Dendritic cell treated with granulocyte-macrophage colony-stimulating factor and Interleukin-4, amounts not matched to agents 40 ng/mL and 50 ng/mL, for 4 days (primary cell): ENCODE results near the gene NPAS2.

Experiments
- H3K27ac Mint-ChIP-seq: one replicate; pipeline ENCODE4 v1.8.0; 2022; ENCODE audit warnings: mild to moderate bottlenecking, mixed read lengths
- H3K27me3 Mint-ChIP-seq: one replicate; pipeline ENCODE4 v1.8.0; 2022; ENCODE audit warnings: mild to moderate bottlenecking, mixed read lengths
- H3K36me3 Mint-ChIP-seq: one replicate; pipeline ENCODE4 v1.8.0; 2022; ENCODE audit warnings: low read depth, mixed read lengths
- H3K4me1 Mint-ChIP-seq: one replicate; pipeline ENCODE4 v1.8.0; 2022; ENCODE audit warnings: low read depth, mixed read lengths
- H3K4me3 Mint-ChIP-seq: one replicate; pipeline ENCODE4 v1.8.0; 2022; ENCODE audit warnings: mild to moderate bottlenecking, moderate library complexity, mixed read lengths
- H3K9me3 Mint-ChIP-seq: one replicate; pipeline ENCODE4 v1.8.0; 2022; ENCODE audit warnings: mixed read lengths
- intact Hi-C: fragments of 100-400 bp; cut with micrococcal nuclease; formaldehyde crosslinking; loops from one replicate; pipeline ENCODE4 v1.15.0; 2022

NPAS2 gene

DNA sequence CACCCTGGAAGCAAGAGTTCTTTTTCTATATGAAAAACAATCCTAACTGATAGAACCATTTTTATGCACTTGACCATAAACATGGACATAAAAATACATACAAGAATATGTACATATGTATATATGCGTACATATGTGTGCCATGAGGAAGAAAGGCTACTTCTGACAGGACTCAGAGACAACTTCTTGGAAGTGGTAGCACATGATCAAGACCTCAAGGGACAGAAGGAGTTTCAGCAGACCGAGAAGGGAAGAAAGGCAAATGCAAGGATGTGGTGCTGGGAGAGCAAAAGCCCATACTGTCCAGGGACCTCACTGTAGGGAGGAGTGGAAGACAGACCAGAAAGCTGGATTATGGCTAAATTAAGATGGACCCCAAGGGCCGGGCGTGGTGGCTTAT, 11.4 kb upstream of the NPAS2 start:
- Mint-ChIP-seq H3K36me3 (no peaks in the 10 kb centered on the region), H3K4me1 (no peaks in the 10 kb centered on the region), H3K27ac (no peak overlapping the region), H3K27me3 (peaks cover 31% of the 10 kb centered on the region), H3K4me3 (no peak overlapping the region), H3K9me3 (no peaks in the 10 kb centered on the region)
- intact Hi-C loops, result no loop called here

DNA sequence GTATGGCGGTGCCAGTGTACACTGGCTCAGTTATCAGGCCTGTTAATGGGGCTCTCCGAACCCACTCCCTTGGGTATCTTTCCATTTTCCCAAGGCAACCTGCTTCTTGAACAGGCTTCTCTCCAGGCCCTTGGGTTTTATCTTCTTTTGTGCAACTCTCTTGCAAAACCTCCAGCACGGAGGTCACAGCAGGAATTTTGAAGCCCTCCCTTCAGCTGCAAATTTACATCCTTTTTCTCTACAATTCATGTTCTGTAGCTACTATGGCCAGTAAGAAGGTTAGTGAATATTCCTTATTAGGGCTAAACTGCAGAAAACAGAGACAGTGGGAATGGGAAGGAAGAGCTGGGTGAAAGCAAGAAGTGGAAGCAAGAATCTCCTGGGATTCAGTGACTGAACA, 10.4 kb upstream of the NPAS2 start:
- Mint-ChIP-seq H3K4me1 (no peaks in the 10 kb centered on the region), H3K9me3 (no peaks in the 10 kb centered on the region), H3K36me3 (no peaks in the 10 kb centered on the region), H3K27ac (no peak overlapping the region), H3K27me3 (peaks cover 36% of the 10 kb centered on the region), H3K4me3 (no peak overlapping the region)
- intact Hi-C loops, result no loop called here

DNA sequence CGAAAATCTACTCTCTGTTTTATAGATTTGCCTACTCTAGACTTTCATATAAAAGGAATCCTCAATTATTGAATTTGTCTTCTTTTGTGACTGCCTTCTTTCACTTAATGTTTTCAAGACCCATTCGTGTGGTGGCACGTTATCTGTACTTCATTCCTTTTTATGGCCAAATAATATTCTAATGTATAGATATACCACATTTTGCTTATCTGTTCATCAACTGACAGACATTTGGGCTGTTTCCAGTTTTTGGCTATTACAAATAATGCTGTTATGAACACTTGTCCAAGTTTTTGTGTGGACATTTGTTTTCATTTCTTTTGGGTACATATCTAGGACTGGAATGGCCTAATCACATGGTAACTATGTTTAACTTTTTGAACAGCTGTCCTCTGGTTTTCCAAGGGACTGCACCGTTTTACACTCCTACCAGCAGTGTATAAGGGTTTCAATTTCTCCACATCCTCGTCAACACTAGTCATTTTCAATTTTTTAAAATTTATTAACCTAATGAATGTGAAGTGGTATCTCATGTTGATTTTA, 9.3 kb upstream of the NPAS2 start:
- Mint-ChIP-seq H3K4me3 (no peak overlapping the region), H3K36me3 (no peaks in the 10 kb centered on the region), H3K4me1 (no peaks in the 10 kb centered on the region), H3K27ac (no peak overlapping the region), H3K27me3 (peaks cover 41% of the 10 kb centered on the region), H3K9me3 (no peaks in the 10 kb centered on the region)
- intact Hi-C loops, result no loop called here

DNA sequence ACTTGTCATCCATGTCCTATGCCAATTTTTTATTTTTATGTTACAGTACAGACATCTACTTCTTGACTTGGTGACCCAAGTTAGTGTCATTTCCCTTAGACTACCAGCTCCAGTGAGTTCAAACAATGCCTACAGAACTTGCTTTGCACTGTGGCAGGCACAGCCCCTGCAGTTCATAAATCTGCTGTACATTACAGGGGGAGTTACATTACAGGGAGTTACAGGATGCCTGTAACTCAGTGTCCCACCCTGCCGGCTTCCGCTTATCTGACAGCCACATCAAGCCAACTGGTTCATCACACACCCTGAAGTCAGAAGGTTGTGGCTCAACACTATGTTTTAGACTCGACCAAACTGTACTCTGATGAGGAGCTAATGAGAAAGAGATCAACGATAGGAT, 7.8 kb upstream of the NPAS2 start:
- intact Hi-C loops, result no loop called here
- no peaks in the 10 kb centered on the region for H3K36me3 Mint-ChIP-seq
- peaks cover 49% of the 10 kb centered on the region for H3K27me3 Mint-ChIP-seq
- no peaks in the 10 kb centered on the region for H3K9me3 Mint-ChIP-seq
- H3K4me3 Mint-ChIP-seq, result no peak overlapping the region
- no peak overlapping the region for H3K27ac Mint-ChIP-seq
- H3K4me1 Mint-ChIP-seq, result no peaks in the 10 kb centered on the region

DNA sequence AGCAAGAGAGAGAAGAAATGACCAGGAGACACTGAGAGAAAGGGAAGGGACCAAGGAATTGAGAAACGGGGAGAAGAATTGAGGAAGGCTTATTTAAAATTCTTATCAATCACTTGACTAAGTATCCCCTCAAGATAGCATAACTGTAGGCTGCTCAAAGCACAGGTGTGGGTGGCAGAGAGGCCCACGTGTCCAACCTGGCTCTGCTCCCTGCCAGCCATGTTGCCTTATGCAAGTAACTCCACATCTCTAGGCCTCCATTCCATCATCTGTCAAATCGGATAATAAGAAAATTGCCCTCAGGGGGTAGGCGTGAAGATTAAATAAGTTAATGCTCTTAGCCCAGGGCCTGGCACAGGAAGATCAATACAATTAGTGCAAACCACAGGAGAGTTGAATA, 7.4 kb upstream of the NPAS2 start:
- no peak overlapping the region for H3K4me3 Mint-ChIP-seq
- no peak overlapping the region for H3K27ac Mint-ChIP-seq
- H3K4me1 Mint-ChIP-seq, result no peaks in the 10 kb centered on the region
- no peaks in the 10 kb centered on the region for H3K36me3 Mint-ChIP-seq
- intact Hi-C loops, result no loop called here
- no peaks in the 10 kb centered on the region for H3K9me3 Mint-ChIP-seq
- H3K27me3 Mint-ChIP-seq, result peaks cover 51% of the 10 kb centered on the region

DNA sequence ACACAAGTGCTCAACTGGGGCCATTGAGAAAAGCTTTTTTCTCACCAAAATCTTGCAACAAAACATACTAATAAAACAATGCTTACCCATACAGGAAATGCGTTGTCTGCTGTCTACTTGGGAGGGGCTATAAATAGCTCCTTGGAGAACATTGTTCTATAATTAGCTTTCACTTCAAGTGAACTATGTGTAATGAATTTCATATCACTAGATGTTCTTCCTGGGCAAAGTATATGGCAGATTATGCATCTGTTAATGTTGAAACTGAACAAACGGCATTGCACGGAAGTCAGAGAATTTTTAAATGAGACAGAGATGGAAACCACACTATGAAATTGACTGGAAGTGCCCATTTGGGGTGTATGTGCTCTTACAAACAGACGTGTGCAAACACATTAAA, 6.4 kb upstream of the NPAS2 start:
- H3K36me3 Mint-ChIP-seq, result no peaks in the 10 kb centered on the region
- no peak overlapping the region for H3K27ac Mint-ChIP-seq
- intact Hi-C loops, result no loop called here
- H3K9me3 Mint-ChIP-seq, result no peaks in the 10 kb centered on the region
- H3K27me3 Mint-ChIP-seq, result peaks cover 61% of the 10 kb centered on the region
- H3K4me1 Mint-ChIP-seq, result no peaks in the 10 kb centered on the region
- H3K4me3 Mint-ChIP-seq, result no peak overlapping the region

DNA sequence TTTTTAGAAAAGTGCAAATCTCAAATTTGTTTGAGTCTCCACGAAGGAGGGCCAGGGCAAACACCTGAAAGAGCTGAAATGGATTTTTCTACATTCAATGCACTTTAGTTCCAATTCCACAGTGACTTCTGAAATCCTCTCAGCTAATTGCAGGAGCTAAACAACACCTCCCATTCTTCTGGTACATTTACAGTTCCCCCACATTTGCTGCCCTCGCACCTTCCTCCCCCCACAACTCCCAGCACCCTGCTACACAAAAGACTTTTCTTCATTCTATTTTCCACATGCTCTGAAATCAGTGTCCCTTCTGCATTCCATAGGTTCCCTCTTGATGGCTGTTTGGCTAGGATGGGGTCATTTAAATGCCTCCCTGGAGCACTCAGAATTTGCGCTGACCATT, 5.9 kb upstream of the NPAS2 start:
- Mint-ChIP-seq H3K27me3 (peaks cover 63% of the 10 kb centered on the region), H3K4me1 (no peaks in the 10 kb centered on the region), H3K9me3 (no peaks in the 10 kb centered on the region), H3K4me3 (no peak overlapping the region), H3K27ac (no peak overlapping the region), H3K36me3 (no peaks in the 10 kb centered on the region)
- intact Hi-C loops, result no loop called here

DNA sequence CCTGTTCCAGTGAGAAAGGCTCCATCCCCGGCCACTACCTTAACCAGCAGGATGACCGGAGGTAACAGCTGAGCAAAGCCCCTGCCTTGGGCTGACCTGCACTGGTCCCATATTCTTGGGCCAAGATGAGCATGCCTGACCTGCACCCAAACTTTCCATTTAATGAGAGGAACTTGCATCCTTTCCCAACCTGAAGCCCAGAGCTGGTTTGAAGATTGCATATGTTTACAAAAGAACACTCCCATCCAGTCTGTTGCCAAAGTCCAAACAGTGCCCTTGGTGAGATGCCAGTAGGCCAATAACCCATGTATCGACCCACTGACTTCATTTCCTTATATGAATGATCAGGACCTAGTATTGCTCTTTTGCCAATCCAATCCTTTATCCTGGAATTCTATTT, 5.5 kb upstream of the NPAS2 start:
- intact Hi-C loops, result no loop called here
- Mint-ChIP-seq H3K27me3 (peaks cover 67% of the 10 kb centered on the region), H3K9me3 (no peaks in the 10 kb centered on the region), H3K4me1 (no peaks in the 10 kb centered on the region), H3K27ac (no peak overlapping the region), H3K4me3 (no peak overlapping the region), H3K36me3 (no peaks in the 10 kb centered on the region)

DNA sequence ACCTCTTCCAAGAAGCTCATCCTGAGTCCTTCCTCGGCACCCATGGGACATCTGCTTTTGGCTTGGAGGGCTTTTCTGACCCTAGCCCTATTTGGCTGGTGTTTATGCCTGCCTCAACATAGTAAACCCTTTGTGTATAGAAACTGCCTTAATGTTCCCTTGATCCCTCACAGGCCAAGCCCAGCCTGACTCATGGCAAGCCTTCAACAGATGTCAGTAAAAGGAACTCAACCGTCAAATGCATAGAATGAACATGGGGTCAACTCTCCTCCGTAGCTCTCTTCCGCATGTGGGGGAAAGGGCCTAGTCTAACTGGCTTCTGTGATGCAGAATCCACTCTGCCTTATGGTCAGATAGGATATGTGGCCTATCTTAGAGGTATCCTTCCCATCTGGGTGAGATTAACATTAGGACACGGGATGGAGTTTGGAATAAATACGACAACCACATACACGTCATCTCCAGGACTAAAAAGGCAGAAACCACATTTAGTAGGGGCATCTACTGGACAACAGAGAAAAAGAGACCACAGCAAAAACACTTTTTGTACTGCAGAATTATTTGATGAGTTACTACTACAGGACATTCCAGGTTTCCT, 2.5 kb upstream of the NPAS2 start:
- intact Hi-C loops, result no loop called here
- Mint-ChIP-seq H3K4me1 (no peaks in the 10 kb centered on the region), H3K4me3 (no peak overlapping the region), H3K27me3 (peaks cover 71% of the 10 kb centered on the region), H3K27ac (no peak overlapping the region), H3K36me3 (no peaks in the 10 kb centered on the region), H3K9me3 (no peaks in the 10 kb centered on the region)

DNA sequence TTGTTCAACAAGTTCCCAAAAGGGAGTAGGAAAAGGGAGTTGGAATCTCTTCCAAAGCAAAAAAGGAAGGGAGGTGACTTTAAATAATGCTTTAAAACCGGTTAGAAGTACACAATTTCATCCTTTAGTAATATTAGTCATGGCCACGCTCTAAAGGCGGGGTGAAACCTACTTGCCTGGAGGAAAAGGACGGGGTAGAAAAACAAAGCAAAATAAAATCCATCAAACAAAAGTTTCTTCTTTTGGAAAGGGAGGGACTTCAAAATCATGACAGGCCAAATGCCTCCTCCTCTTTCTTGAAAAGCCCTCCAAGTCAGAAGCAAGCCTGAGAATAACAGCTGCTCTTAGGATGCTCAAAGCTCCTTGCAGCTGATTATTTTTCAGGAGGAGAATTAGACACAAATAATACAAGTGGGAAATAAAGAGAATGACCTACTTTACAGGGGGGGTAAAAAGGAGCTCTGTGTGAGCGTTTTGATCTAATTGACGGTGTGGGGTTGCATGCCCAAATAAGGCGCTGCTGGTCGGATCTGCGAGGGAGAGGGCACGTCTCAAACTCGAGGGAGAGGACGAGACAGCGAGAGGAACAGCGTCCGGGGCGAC, 1.8 kb upstream of the NPAS2 start:
- peaks cover 72% of the 10 kb centered on the region for H3K27me3 Mint-ChIP-seq
- H3K9me3 Mint-ChIP-seq, result no peaks in the 10 kb centered on the region
- H3K4me3 Mint-ChIP-seq, result no peak overlapping the region
- intact Hi-C loops, result no loop called here
- no peak overlapping the region for H3K27ac Mint-ChIP-seq
- no peaks in the 10 kb centered on the region for H3K4me1 Mint-ChIP-seq
- H3K36me3 Mint-ChIP-seq, result no peaks in the 10 kb centered on the region

DNA sequence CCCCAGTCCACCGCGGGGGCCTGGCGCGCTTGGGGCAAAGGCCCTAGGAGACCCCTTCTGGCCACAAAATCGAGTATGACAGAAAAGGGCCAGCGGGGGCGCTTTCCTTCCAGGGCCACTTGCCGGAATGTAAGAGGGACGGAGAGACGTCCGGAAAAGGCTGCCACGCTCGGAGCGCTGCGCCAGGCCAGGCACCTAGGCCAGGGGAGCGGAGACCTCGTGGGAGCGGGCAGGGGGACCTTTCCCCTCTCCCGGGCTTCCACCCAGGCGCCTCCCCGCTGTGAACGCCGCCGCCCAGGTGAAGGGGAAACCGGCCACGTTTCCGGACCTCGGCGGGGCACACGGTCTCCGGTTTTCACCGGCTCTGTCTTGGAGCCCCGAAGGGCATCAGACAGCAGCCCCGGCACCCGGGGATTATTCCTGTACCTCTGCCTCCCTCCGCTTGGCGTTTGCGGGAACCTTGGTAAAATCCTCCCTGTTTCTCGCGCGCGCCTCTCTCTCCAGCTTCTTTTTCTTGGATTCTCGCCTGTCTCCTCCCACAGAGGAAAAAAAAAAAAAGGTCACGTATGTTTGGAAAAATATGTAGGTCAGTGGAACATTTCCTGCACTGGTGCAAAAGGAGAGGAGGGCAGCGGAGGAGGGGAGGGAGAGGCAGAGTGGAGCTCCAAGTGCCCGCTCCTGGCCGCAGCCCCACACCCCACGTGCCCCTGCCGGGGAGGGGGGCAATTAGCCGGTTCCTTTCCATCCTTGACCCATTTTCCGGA, 1.2 kb upstream of the NPAS2 start:
- intact Hi-C loops, result no loop called here
- H3K9me3 Mint-ChIP-seq, result no peaks in the 10 kb centered on the region
- H3K27me3 Mint-ChIP-seq, result peaks cover 79% of the 10 kb centered on the region
- no peak overlapping the region for H3K27ac Mint-ChIP-seq
- H3K4me3 Mint-ChIP-seq, result no peak overlapping the region
- H3K36me3 Mint-ChIP-seq, result no peaks in the 10 kb centered on the region
- no peaks in the 10 kb centered on the region for H3K4me1 Mint-ChIP-seq

DNA sequence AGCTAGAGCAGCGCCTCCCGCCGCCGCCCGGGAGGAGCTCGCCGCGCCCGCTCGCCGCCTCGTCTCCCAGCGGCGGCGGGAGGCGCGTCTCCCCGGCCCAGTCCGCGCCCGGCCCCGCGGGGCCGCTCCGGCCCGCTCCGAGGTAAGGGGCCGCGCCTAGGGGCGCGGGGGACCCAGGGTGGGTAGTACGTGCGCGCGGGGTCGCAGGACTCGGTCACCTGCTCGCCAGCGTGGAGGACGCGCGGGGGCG, 259 bp downstream of the NPAS2 start:
- H3K27ac Mint-ChIP-seq, result no peak overlapping the region
- H3K9me3 Mint-ChIP-seq, result no peaks in the 10 kb centered on the region
- intact Hi-C loops, result no loop called here
- no peaks in the 10 kb centered on the region for H3K4me1 Mint-ChIP-seq
- no peak overlapping the region for H3K4me3 Mint-ChIP-seq
- peaks cover 76% of the 10 kb centered on the region for H3K27me3 Mint-ChIP-seq
- no peaks in the 10 kb centered on the region for H3K36me3 Mint-ChIP-seq

DNA sequence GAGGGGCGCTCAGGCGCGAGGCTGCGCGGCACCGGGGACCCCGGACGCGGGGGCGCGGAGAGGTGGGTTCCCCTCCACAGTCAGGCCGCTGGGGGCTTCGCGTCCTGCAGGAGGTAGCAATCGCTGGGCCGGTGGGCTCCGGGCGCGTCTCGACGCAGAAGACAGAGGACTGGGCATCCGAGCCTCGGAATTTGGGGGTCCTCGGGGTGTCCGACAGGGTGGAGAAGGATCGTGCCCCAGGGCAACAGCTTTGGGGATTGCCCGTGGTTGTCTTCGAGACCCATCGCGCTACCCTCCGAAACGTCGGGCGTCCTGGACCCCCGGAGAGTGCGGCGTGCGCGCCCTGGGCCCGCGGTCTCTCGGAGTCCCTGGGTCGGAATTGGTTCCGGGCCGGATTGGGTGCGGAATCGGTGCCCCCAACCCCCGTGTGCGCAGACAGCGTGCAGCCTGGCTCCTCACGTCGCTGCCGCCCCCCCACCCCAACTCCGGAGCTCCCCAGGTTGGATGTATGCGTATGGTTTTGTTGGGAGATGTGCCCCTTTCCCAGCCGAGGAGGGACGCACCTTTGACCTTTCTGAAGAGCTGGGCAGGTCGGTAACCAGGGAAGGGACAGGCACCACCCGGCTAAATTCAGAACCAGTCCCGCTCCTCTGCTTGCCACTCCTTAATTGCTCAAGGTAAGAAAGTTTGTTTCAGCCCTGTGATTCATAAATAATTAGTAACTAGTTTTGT, 750 bp downstream of the NPAS2 start:
- H3K9me3 Mint-ChIP-seq, result no peaks in the 10 kb centered on the region
- peaks cover 78% of the 10 kb centered on the region for H3K27me3 Mint-ChIP-seq
- H3K4me1 Mint-ChIP-seq, result no peaks in the 10 kb centered on the region
- no peak overlapping the region for H3K27ac Mint-ChIP-seq
- no peak overlapping the region for H3K4me3 Mint-ChIP-seq
- no peaks in the 10 kb centered on the region for H3K36me3 Mint-ChIP-seq
- intact Hi-C loops, result no loop called here

DNA sequence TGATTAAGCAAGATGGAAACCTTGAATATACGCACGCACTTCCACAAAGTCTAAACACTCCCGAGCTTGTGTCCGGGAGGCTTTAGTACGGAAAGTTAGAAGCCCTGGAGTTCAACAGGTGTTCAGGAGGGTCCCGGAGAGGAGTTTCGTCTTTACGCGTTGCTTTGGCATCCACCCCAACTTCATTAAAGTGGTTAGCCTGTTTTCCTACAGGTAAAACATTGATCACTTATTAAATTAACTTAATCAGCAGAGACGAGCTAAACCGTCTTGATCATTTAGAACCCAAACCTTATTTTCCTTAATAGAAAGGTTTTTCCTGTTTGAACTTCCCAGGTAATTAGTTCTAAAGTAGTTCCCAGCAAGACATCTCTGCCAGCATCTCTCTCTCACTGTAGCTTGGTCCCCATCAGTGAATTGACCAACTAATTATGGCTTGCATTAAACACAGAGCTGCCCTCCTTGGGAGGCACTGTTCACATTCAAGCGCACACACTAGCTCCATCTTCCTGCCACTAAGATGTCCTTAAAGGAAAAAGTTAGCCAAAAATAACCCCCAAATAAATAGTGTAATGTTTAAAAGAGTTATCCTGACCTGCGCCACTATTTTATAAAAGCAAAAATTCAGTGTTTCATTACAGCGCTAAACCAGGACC, 1.4 kb downstream of the NPAS2 start:
- Mint-ChIP-seq H3K36me3 (no peaks in the 10 kb centered on the region), H3K4me3 (no peak overlapping the region), H3K27ac (no peak overlapping the region), H3K4me1 (no peaks in the 10 kb centered on the region), H3K9me3 (no peaks in the 10 kb centered on the region), H3K27me3 (peaks cover 75% of the 10 kb centered on the region)
- intact Hi-C loops, result no loop called here
